GM12873 (cell line): ENCODE data around the gene EAF1.

Experiments
- TF ChIP-seq, protein P1 (sequence below): IDR thresholded peaks from 2 replicates; pipeline ENCODE4 v1.5.1; 2012; ENCODE audit warnings: low read depth, mild to moderate bottlenecking, moderate library complexity, low read length, control low read depth; ENCODE audit not compliant: insufficient read depth; ENCODE audit errors: missing control alignments

Gene EAF1

DNA sequence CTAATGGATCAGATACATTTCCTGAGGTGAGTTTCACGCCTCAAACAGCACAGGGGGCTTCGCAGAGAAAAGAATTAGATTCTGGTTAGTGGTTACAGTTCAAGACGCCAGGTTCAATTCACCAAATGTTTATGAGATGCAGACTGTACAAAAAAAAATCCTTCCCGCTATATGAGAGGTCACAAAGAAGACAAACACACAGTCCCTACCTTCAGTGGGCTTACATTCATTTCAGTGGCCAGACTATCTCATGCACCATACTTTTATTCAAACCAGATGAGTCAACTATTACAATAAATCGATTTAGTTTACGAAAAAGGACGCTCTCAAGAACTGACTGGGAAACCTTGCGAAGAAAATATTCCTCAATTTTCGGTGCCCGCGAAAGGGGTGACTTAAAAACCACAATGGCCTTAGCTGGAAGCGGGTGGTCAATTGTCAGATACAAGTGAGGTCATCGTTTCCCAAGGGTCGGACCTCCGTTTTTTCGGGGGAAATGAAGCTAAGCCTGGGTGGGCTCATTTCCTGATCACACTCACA lies 749 bp upstream of the EAF1 start:
- TF ChIP-seq, protein P1, sequence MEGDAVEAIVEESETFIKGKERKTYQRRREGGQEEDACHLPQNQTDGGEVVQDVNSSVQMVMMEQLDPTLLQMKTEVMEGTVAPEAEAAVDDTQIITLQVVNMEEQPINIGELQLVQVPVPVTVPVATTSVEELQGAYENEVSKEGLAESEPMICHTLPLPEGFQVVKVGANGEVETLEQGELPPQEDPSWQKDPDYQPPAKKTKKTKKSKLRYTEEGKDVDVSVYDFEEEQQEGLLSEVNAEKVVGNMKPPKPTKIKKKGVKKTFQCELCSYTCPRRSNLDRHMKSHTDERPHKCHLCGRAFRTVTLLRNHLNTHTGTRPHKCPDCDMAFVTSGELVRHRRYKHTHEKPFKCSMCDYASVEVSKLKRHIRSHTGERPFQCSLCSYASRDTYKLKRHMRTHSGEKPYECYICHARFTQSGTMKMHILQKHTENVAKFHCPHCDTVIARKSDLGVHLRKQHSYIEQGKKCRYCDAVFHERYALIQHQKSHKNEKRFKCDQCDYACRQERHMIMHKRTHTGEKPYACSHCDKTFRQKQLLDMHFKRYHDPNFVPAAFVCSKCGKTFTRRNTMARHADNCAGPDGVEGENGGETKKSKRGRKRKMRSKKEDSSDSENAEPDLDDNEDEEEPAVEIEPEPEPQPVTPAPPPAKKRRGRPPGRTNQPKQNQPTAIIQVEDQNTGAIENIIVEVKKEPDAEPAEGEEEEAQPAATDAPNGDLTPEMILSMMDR = no peak

DNA sequence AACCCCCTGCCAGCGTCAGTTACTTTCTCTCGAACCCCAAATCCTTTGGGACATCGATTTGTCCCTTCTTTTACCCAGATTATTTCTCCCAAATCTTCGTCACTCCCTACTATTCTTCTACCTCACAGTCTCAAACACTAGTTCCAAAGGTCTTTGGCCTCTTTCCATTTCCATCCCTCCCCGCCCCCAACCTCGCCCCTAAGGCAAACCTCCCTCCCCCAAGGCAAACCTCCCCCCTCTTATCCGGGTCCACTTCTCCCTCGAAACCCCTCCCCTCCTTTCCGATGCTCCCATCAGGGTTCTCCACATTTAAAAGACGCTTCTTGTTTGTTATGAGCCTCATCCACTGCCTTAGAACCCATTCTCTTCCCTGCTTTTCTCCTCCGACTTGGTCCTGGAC lies 583 bp downstream of the EAF1 start:
- TF ChIP-seq, protein P1 = no peak

DNA sequence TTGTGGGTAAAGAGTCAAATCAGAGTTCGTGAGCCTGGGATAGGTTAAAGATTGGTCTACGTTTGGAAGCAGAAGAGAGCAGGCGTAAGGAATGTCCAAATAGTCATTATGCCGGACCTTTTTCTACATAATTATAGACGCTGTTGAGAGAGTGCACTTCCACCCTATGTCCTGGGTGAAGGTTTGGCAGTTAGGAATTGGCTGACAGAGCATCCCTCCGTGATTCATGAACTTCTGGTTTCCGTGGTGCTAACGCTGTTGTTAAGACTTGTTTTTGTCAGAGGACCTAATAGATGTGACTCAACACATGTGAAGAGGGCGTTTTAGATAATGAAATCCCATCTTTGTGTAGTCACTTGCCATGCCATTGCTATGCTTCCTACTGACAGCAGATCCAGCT lies 1.1 kb downstream of the EAF1 start:
- TF ChIP-seq, protein P1 = no peak

DNA sequence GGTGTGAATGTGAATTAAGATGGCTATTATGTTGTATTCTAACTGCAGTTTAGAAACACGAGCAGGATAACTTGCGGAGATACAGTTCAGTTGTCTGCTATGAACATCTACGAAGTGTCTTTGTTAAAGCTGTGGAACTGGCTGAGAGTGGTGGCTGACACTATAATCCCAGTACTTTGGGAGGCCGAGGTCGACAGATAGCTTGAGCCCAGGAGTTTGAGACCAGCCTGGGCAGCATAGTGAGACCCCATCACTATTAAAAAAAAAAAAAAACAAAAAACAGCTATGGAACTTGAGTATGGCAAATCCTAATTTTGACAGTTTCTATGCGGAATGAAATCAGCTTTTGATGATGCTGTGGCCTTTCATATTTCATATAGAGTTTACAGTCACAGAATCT lies 1.7 kb downstream of the EAF1 start:
- TF ChIP-seq, protein P1 = no peak

DNA sequence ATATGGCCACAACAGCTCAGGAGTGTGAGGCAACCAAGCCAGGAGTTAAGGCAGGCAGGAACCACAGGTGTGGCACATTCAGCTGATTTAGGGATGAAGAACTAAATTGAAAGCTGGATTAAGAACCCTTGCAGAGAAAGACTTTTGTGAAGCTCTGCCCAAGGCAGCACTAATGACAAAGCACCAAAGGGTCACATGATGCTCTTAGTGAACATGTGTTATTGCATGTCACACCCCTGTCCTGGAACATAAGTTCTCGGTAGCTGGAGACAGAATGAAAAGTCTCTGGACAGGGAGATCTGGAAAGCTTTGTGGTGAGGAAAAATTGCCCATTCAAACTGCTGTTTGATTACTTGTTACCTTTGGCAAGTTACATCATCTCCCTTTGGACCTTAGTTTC lies 3.2 kb downstream of the EAF1 start:
- TF ChIP-seq, protein P1 = no peak

DNA sequence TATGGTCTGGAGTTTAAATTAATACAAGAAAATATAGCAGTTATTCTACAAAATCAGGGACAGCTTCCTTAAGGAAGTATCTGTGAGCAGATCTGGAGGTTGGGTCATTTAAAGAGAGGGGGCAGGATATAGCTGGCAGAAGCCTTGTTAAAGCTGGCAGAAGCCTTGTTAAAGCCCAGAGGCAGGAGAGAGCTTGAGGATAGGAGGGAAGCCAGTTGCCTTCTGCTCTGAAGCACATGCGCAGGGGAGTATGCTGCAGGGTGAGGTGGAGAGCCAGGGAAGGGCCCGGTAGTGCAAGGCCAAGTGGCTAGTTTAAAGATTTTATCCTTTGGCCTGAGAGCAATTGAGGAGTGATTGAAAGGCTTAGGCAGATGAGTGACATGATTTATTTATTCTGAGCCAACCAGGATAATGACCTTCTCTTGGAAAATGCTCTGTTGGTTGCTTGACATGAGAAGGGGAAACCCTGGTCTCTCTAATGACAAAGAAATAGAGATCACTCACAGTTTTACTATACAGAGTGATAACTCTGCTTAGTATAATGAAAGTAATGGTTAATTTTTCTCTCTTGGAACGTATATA lies 3.9 kb downstream of the EAF1 start:
- TF ChIP-seq, protein P1 = no peak

DNA sequence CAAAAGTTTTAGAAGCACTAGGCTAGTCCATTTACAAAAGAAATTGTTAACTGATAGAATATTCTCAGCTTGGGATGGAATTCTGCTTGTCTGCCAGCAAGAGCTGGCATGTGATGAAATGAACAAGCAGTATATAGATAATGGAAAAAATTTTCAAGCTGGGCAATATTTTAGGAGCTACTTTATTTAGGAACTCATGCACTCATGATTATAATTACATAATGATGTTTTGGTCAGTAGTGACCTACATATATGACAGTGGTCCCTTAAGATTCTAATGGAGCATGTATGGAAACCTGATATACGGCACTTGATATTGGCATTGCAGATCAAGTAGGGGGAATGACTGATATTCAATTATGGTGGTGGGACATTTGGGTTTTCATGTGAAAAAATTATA lies 6.1 kb downstream of the EAF1 start:
- TF ChIP-seq, protein P1 = no peak
